A549 treated with Hydrocortisone at 1 μM for 4 hours (cell line): Measurements from ENCODE around the gene GSX1. TPM values are rescaled to one million over a fixed set of nuclear protein-coding genes. Genes with fewer than 3 reads are reported as not detected.

ENCODE experiments used
- total RNA-seq: library from RNA; stranded (reverse); fragments of 200-300 nt; extraction: Qiagen RNA extraction; gene quantifications from 5 replicates; pipeline ENCODE4 v1.2.3, GENCODE V29; 2022

GSX1 gene
- not detected in 5 replicates for total RNA-seq

DNA sequence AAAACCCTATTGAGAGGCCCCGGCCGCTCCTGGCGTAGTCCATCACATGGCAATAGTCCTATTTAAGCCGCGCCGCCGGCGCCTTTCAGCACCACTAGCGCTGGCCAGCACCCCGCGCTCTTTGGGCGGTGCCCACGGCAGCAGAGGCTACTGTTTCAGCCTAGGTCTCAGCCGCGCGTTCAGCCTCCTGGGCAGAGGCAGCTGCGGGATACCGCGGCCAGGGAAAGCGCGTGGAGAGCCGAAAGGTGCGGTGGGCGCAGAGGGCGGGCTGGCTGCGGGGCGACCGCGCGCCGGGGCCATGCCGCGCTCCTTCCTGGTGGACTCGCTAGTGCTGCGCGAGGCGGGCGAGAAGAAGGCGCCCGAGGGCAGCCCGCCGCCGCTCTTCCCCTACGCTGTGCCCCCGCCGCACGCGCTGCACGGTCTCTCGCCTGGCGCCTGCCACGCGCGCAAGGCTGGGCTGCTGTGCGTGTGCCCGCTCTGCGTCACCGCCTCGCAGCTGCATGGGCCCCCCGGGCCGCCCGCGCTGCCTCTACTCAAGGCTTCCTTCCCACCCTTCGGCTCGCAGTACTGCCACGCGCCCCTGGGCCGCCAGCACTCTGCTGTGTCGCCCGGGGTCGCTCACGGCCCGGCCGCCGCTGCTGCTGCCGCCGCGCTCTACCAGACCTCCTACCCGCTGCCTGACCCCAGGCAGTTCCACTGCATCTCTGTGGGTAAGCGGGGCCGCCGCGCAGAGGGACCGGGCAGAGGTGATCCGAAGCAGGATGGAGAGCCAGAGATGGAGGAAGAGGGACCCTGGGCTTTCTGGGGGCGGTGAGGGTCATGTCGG lies at the start of gene GSX1:
GSX1 (plus strand) TSS at position 91 of the 826 bp plus-strand sequence; CDS start at position 299, 208 bp downstream.

Other genes starting within 250 kb of the GSX1 start
- gene LNX2, start 172.0 kb upstream of the GSX1 start, total RNA-seq = 3.2 to 5.0 TPM (median 3.6 TPM) in 5 replicates
- 147 to 158 TPM (median 153 TPM) in 5 replicates for gene POLR1D, start 170.6 kb upstream of the GSX1 start, total RNA-seq
- gene PDX1, start 127.5 kb downstream of the GSX1 start, total RNA-seq = 0.05 to 0.12 TPM (median 0.06 TPM) in 4 of 5 replicates, not detected in the other
- gene CDX2, start 176.8 kb downstream of the GSX1 start, total RNA-seq = 0.35 to 1.2 TPM (median 0.80 TPM) in 5 replicates
- not detected in 5 replicates for gene URAD, start 196.2 kb downstream of the GSX1 start, total RNA-seq